ENCODE measurements around the gene SPP2.

SPP2 gene

DNA sequence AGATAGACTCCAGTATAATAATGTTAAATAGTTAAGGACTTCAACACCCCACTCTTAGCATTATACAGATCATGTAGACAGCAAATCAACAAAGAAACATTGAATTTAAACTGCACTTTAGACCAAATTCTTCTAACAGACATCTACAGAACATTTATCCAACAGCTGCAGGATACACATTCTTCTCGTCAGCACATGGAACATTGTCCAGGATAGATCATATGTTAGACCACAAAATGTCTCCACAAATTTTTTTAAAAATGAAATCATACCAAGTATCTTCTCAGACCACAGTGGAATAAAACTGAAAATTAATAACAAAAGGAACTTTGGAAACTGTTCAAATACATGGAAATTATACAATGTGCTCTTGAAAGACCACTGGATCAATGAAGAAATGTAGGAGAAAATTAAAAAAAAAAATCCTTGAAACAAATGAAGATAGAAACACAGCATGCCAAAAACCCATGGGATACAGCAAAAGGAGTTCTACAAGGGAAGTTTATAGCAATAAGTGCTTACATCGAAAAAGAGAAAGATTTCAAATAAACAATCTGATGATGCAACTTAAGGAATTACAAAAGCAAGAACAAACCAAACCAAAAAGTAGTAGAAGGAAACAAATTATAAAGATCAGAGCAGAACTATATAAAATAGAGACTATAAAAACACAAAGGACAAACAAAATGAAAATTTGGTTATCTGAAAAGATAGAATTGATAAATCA, 12.3 kb upstream of the SPP2 start:
- Histone ChIP-seq H3K4me3 (ENCODE audit: low read depth, low read length, poor library complexity, severe bottlenecking) (no peak overlapping the region), H3F3A (ENCODE audit: insufficient read depth, low read length) (no peaks in the 10 kb centered on the region), H3K36me3 (ENCODE audit: insufficient read depth, low read length) (no peaks in the 10 kb centered on the region), H2AFZ (ENCODE audit: low read length) (no peak overlapping the region), H3K27me3 (ENCODE audit: insufficient read depth, low read length) (no peaks in the 10 kb centered on the region), H3K4me1 (ENCODE audit: insufficient read depth, low read length, severe bottlenecking) (no peaks in the 10 kb centered on the region), H3K79me2 (ENCODE audit: insufficient read depth, low read length) (no peaks in the 10 kb centered on the region), H3K4me2 (ENCODE audit: low read length) (no peak overlapping the region), H4K20me1 (ENCODE audit: insufficient read depth, low read length) (no peaks in the 10 kb centered on the region), H3K9me2 (ENCODE audit: low read depth, low read length) (no peaks in the 10 kb centered on the region), H3K9me3 (ENCODE audit: low read length) (0 out of 2 replicates have a peak, but pooled peaks cover 3% of the 10 kb centered on the region), H3K27ac (ENCODE audit: low read depth, low read length, poor library complexity, severe bottlenecking) (no peak overlapping the region), H3K9ac (ENCODE audit: low read length) (no peak overlapping the region)
- TF ChIP-seq, protein P1, sequence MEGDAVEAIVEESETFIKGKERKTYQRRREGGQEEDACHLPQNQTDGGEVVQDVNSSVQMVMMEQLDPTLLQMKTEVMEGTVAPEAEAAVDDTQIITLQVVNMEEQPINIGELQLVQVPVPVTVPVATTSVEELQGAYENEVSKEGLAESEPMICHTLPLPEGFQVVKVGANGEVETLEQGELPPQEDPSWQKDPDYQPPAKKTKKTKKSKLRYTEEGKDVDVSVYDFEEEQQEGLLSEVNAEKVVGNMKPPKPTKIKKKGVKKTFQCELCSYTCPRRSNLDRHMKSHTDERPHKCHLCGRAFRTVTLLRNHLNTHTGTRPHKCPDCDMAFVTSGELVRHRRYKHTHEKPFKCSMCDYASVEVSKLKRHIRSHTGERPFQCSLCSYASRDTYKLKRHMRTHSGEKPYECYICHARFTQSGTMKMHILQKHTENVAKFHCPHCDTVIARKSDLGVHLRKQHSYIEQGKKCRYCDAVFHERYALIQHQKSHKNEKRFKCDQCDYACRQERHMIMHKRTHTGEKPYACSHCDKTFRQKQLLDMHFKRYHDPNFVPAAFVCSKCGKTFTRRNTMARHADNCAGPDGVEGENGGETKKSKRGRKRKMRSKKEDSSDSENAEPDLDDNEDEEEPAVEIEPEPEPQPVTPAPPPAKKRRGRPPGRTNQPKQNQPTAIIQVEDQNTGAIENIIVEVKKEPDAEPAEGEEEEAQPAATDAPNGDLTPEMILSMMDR (IDR thresholded peaks at IDR 0.05; ENCODE audit: low read length), result no peak
- TF ChIP-seq EZH2 (IDR thresholded peaks at IDR 0.05; ENCODE audit: borderline replicate concordance, low read length), result no peak

DNA sequence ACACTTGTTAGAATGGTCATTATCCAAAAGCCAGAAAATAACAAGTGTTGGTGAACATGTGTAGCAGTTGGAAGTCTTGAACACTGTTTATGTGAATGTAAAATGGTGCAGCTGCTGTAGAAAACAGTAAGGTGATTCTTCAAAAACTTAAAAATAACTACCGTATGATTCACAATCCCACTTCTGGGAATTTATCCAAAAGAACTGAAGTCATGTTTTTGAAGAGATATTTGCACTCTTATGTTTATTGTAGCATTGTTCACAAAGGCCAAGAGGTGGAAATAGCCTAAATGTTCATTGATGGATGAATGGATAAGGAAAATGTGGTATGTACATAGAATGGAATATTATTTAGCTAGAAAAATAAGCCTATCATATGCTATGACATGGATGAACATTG, 6.3 kb upstream of the SPP2 start:
- H4K20me1 ChIP-seq (ENCODE audit: insufficient read depth, low read length), result no peaks in the 10 kb centered on the region
- no peak for TF ChIP-seq EZH2 (IDR thresholded peaks at IDR 0.05; ENCODE audit: borderline replicate concordance, low read length)
- TF ChIP-seq, protein P1 (IDR thresholded peaks at IDR 0.05; ENCODE audit: low read length), result no peak
- no peaks in the 10 kb centered on the region for H3K9me2 ChIP-seq (ENCODE audit: low read depth, low read length)
- H3F3A ChIP-seq (ENCODE audit: insufficient read depth, low read length), result no peaks in the 10 kb centered on the region
- H3K4me1 ChIP-seq (ENCODE audit: insufficient read depth, low read length, severe bottlenecking), result no peaks in the 10 kb centered on the region
- no peaks in the 10 kb centered on the region for H3K9me3 ChIP-seq (ENCODE audit: low read length)
- H3K79me2 ChIP-seq (ENCODE audit: insufficient read depth, low read length), result no peaks in the 10 kb centered on the region
- H3K4me3 ChIP-seq (ENCODE audit: low read depth, low read length, poor library complexity, severe bottlenecking), result no peak overlapping the region
- H3K27ac ChIP-seq (ENCODE audit: low read depth, low read length, poor library complexity, severe bottlenecking), result no peak overlapping the region
- H3K4me2 ChIP-seq (ENCODE audit: low read length), result no peak overlapping the region
- H2AFZ ChIP-seq (ENCODE audit: low read length), result no peak overlapping the region
- no peak overlapping the region for H3K9ac ChIP-seq (ENCODE audit: low read length)
- no peaks in the 10 kb centered on the region for H3K27me3 ChIP-seq (ENCODE audit: insufficient read depth, low read length)
- H3K36me3 ChIP-seq (ENCODE audit: insufficient read depth, low read length), result no peaks in the 10 kb centered on the region

- Histone ChIP-seq H3K9me3 (ENCODE audit: low read length) (no peaks in the 10 kb centered on the region), H2AFZ (ENCODE audit: low read length) (no peak overlapping the region), H3K4me1 (ENCODE audit: insufficient read depth, low read length, severe bottlenecking) (no peaks in the 10 kb centered on the region), H3K36me3 (ENCODE audit: insufficient read depth, low read length) (no peaks in the 10 kb centered on the region), H3K27ac (ENCODE audit: low read depth, low read length, poor library complexity, severe bottlenecking) (no peak overlapping the region), H3K4me2 (ENCODE audit: low read length) (no peak overlapping the region), H3K79me2 (ENCODE audit: insufficient read depth, low read length) (no peaks in the 10 kb centered on the region), H3K9me2 (ENCODE audit: low read depth, low read length) (no peaks in the 10 kb centered on the region), H3K9ac (ENCODE audit: low read length) (no peak overlapping the region), H3K27me3 (ENCODE audit: insufficient read depth, low read length) (no peaks in the 10 kb centered on the region), H3F3A (ENCODE audit: insufficient read depth, low read length) (no peaks in the 10 kb centered on the region), H4K20me1 (ENCODE audit: insufficient read depth, low read length) (no peaks in the 10 kb centered on the region), H3K4me3 (ENCODE audit: low read depth, low read length, poor library complexity, severe bottlenecking) (no peak overlapping the region)
- TF ChIP-seq, protein P1 (IDR thresholded peaks at IDR 0.05; ENCODE audit: low read length), result no peak
- TF ChIP-seq EZH2 (IDR thresholded peaks at IDR 0.05; ENCODE audit: borderline replicate concordance, low read length), result no peak
Observed at GRCh38 chr2:234046521-234046920, 4.0 kb upstream of the SPP2 start.
